Osteocyte (in vitro differentiated cells): ENCODE measurements around the gene NOL12. TPM values are rescaled to one million over a fixed set of nuclear protein-coding genes. Genes with fewer than 3 reads are reported as not detected.

ENCODE experiments used
- DNase-seq: peaks from one replicate; pipeline ENCODE4 v3.0.0; 2021; ENCODE audit warnings: mixed read lengths; ENCODE audit not compliant: unreplicated experiment; ENCODE audit errors: extremely low spot score
- H3K27ac Mint-ChIP-seq: one replicate; pipeline ENCODE4 v1.8.0; 2021; ENCODE audit warnings: mild to moderate bottlenecking, mixed read lengths; ENCODE audit not compliant: unreplicated experiment
- H3K27me3 Mint-ChIP-seq: one replicate; pipeline ENCODE4 v1.8.0; 2021; ENCODE audit warnings: mixed read lengths; ENCODE audit not compliant: unreplicated experiment
- H3K36me3 Mint-ChIP-seq: one replicate; pipeline ENCODE4 v1.8.0; 2021; ENCODE audit warnings: mixed read lengths; ENCODE audit not compliant: unreplicated experiment
- H3K4me1 Mint-ChIP-seq: one replicate; pipeline ENCODE4 v1.8.0; 2021; ENCODE audit warnings: mixed read lengths; ENCODE audit not compliant: unreplicated experiment
- H3K4me3 Mint-ChIP-seq: one replicate; pipeline ENCODE4 v1.8.0; 2021; ENCODE audit warnings: mild to moderate bottlenecking, moderate library complexity, mixed read lengths; ENCODE audit not compliant: unreplicated experiment
- H3K9me3 Mint-ChIP-seq: one replicate; pipeline ENCODE4 v1.8.0; 2021; ENCODE audit warnings: mixed read lengths; ENCODE audit not compliant: unreplicated experiment
- total RNA-seq: library from RNA; stranded (reverse); gene quantifications from 2 replicates; pipeline ENCODE4 v1.2.1, GENCODE V29; 2021
- TF ChIP-seq, protein P1 (sequence below): fragments of 200-600 bp; sonication (generic); IDR thresholded peaks from 2 replicates; pipeline ENCODE4 v1.5.0; 2021; ENCODE audit warnings: antibody characterized with exemption, mild to moderate bottlenecking, moderate library complexity

The NOL12 gene
- total RNA-seq, 1 donor from 2014 or later, result 22.7 TPM

- no peaks in the 10 kb centered on the region for H3K36me3 Mint-ChIP-seq
- DNase-seq, result no peak
- no peak overlapping the region for H3K4me3 Mint-ChIP-seq
- H3K9me3 Mint-ChIP-seq, result no peaks in the 10 kb centered on the region
- H3K4me1 Mint-ChIP-seq, result peaks cover 33% of the 10 kb centered on the region
- H3K27me3 Mint-ChIP-seq, result no peaks in the 10 kb centered on the region
- no peak overlapping the region for H3K27ac Mint-ChIP-seq
- TF ChIP-seq, protein P1, sequence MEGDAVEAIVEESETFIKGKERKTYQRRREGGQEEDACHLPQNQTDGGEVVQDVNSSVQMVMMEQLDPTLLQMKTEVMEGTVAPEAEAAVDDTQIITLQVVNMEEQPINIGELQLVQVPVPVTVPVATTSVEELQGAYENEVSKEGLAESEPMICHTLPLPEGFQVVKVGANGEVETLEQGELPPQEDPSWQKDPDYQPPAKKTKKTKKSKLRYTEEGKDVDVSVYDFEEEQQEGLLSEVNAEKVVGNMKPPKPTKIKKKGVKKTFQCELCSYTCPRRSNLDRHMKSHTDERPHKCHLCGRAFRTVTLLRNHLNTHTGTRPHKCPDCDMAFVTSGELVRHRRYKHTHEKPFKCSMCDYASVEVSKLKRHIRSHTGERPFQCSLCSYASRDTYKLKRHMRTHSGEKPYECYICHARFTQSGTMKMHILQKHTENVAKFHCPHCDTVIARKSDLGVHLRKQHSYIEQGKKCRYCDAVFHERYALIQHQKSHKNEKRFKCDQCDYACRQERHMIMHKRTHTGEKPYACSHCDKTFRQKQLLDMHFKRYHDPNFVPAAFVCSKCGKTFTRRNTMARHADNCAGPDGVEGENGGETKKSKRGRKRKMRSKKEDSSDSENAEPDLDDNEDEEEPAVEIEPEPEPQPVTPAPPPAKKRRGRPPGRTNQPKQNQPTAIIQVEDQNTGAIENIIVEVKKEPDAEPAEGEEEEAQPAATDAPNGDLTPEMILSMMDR, result no peak
These were observed 53.5 kb downstream of the NOL12 start for GRCh38 chr22:37739611-37740049.

DNA sequence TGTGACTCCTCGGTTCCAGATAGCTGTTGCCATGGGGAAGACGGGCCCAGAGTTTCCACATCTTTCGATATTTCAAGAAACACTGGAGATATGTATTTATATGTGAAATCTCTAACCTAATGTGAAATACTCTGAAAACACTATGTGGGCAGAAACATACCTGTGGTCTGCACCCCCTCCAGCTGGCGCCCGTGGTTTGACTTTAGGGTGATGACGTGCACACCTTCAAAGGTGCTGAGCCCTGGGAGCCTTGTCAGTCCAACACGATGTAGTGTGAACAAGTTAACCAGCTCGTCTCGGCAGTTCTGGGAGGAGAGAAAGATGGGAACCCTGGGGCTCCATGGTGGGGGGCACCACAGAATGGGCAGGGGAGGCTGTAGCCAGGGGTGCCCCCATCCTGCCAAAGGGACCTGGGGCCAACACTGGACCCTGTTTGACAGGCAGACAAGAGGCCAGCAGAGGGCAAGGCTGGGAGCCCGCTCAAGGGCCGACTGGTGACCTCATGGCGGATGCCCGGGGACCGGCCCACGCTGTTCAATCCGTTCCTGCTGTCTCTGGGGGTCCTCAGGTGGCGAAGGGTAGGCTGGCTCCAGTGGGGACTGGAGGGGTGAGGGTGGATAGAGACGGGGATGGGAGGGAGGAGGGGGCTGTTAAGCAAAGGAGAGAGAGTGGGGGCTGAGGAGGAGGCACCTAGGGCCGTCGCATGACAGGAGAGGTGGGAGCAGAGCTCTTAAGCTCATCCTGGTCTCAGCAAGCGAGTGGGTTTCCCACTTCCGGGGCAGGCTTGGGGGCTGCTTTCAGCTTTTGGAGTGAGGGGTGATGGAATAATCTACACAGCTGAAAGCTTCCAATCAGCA is 54.5 kb downstream of the NOL12 start:
- H3K27ac Mint-ChIP-seq, result peak overlapping the region; percentile 78
- no peaks in the 10 kb centered on the region for H3K27me3 Mint-ChIP-seq
- no peak for DNase-seq
- H3K4me3 Mint-ChIP-seq, result no peak overlapping the region
- H3K36me3 Mint-ChIP-seq, result no peaks in the 10 kb centered on the region
- peaks cover 41% of the 10 kb centered on the region for H3K4me1 Mint-ChIP-seq
- TF ChIP-seq, protein P1, result no peak
- H3K9me3 Mint-ChIP-seq, result no peaks in the 10 kb centered on the region

- H3K27me3 Mint-ChIP-seq, result no peaks in the 10 kb centered on the region
- peak; percentile 91 for DNase-seq
- TF ChIP-seq, protein P1, result no peak
- H3K27ac Mint-ChIP-seq, result peak overlapping the region; percentile 78
- peaks cover 41% of the 10 kb centered on the region for H3K4me1 Mint-ChIP-seq
- no peak overlapping the region for H3K4me3 Mint-ChIP-seq
- H3K36me3 Mint-ChIP-seq, result no peaks in the 10 kb centered on the region
- H3K9me3 Mint-ChIP-seq, result no peaks in the 10 kb centered on the region
These were observed 55.2 kb downstream of the NOL12 start for GRCh38 chr22:37741312-37741795.

GRCh38 chr22:37742376-37743171 is 56.4 kb downstream of the NOL12 start:
- peak overlapping the region; percentile 71 for H3K27ac Mint-ChIP-seq
- H3K4me3 Mint-ChIP-seq, result no peak overlapping the region
- no peak for DNase-seq
- no peaks in the 10 kb centered on the region for H3K36me3 Mint-ChIP-seq
- H3K27me3 Mint-ChIP-seq, result no peaks in the 10 kb centered on the region
- H3K4me1 Mint-ChIP-seq, result peaks cover 47% of the 10 kb centered on the region
- no peaks in the 10 kb centered on the region for H3K9me3 Mint-ChIP-seq
- TF ChIP-seq, protein P1, result no peak

Other genes with a start within 250 kb of the NOL12 start
- gene MFNG, start 200.0 kb upstream of the NOL12 start, total RNA-seq, result 1.5 and 2.3 TPM in 2 replicates
- 29.2 and 31.5 TPM in 2 replicates for gene CARD10, start 166.9 kb upstream of the NOL12 start, total RNA-seq
- 282 and 283 TPM in 2 replicates for gene CDC42EP1, start 125.9 kb upstream of the NOL12 start, total RNA-seq
- not detected in 2 replicates for gene LGALS2, start 106.3 kb upstream of the NOL12 start, total RNA-seq
- gene GGA1, start 77.5 kb upstream of the NOL12 start, total RNA-seq, result 50.0 and 56.1 TPM in 2 replicates
- 6.9 and 8.3 TPM in 2 replicates for gene SH3BP1, start 46.7 kb upstream of the NOL12 start, total RNA-seq
- gene PDXP, start 27.6 kb upstream of the NOL12 start, total RNA-seq, result 16.5 and 16.6 TPM in 2 replicates
- gene LGALS1, start 10.7 kb upstream of the NOL12 start, total RNA-seq, result 1,199 and 1,246 TPM in 2 replicates
- 103 and 105 TPM in 2 replicates for gene TRIOBP, start 10.7 kb downstream of the NOL12 start, total RNA-seq
- 33.4 and 38.0 TPM in 2 replicates for gene GCAT, start 121.6 kb downstream of the NOL12 start, total RNA-seq
- 0.48 and 0.63 TPM in 2 replicates for gene GALR3, start 137.0 kb downstream of the NOL12 start, total RNA-seq
- gene ANKRD54, start 158.0 kb downstream of the NOL12 start, total RNA-seq, result 18.1 and 20.4 TPM in 2 replicates
- 435 and 452 TPM in 2 replicates for gene EIF3L, start 163.1 kb downstream of the NOL12 start, total RNA-seq
- 51.2 and 56.6 TPM in 2 replicates for gene MICALL1, start 220.0 kb downstream of the NOL12 start, total RNA-seq